ENCODE data around the gene VPS9D1.

VPS9D1 gene

DNA sequence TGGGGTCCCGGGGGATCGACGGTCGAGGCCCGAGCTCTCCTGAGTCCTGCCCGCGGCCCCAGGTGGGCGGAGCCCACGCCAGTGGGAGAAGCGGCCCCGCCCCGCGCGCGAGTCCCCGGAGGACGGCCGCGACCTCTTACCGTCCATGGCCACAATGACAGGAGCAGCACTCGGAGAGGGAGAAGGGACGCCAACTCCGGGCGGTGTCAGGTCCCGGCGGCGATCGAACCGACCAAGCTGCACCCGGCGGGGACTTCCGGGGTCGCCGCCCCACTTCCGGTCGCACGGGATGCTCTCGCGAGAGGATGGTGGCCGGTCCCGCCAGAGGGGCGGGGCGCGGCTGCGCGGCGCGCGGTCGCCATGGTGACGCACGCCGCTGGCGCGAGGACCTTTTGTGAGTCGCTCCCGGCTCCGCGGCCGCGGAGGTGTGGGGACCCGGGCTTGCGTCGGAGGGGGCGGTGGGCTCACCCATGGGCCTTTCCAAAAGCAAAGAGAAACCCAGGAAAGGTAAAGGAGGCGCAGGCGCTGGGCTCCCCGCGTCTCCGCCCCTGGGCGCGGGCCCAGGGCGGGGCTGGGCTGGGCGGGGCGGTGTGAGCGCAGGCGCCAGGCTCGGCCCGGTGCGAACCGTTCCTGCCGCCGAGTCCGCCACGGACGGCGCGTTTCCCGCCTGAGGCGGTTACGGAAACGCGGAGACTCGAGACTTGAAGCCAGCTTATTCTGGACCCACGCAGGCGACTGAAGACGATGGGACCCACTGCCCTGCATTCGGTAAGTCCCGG is 63.1 kb downstream of the VPS9D1 start, which contains the start of the genes CHMP1A and SPATA33:
TSS of gene CHMP1A (minus strand) at position 267 of the 779 bp plus-strand sequence. CDS start at position 147, 120 bp downstream.
TSS of gene SPATA33 (plus strand) at position 395 of the 779 bp plus-strand sequence. CDS start at position 471, 76 bp downstream.
- H3K27me3 ChIP-seq (ENCODE audit: insufficient read depth, low read depth, severe bottlenecking), result no peaks in the 10 kb centered on the region
- peaks cover 23% of the 10 kb centered on the region for H3K36me3 ChIP-seq
- H3K4me3 ChIP-seq (ENCODE audit: low read depth, low read length), result peak within 1 kb of the TSS; percentile 64
- no peaks in the 10 kb centered on the region for H3K9me3 ChIP-seq (ENCODE audit: severe bottlenecking)
- peak; percentile 72 for DNase-seq
- TF ChIP-seq, protein P1, sequence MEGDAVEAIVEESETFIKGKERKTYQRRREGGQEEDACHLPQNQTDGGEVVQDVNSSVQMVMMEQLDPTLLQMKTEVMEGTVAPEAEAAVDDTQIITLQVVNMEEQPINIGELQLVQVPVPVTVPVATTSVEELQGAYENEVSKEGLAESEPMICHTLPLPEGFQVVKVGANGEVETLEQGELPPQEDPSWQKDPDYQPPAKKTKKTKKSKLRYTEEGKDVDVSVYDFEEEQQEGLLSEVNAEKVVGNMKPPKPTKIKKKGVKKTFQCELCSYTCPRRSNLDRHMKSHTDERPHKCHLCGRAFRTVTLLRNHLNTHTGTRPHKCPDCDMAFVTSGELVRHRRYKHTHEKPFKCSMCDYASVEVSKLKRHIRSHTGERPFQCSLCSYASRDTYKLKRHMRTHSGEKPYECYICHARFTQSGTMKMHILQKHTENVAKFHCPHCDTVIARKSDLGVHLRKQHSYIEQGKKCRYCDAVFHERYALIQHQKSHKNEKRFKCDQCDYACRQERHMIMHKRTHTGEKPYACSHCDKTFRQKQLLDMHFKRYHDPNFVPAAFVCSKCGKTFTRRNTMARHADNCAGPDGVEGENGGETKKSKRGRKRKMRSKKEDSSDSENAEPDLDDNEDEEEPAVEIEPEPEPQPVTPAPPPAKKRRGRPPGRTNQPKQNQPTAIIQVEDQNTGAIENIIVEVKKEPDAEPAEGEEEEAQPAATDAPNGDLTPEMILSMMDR (IDR thresholded peaks at IDR 0.05; ENCODE audit: low read depth, low read length), result no peak
- H3K27ac ChIP-seq, result peak within 1 kb of the TSS; percentile 79

Data from WERI-Rb-1 (cell line).